HG02610 (cell line): ENCODE measurements around the gene ITGB5.

Experiments used
- ATAC-seq: cut with Tn5 transposase; IDR thresholded peaks from one replicate; pipeline ENCODE4 v1.9.1; 2021; ENCODE audit warnings: mild to moderate bottlenecking, moderate library complexity; ENCODE audit not compliant: unreplicated experiment

ITGB5 gene

GRCh38 chr3:124774327-124774718 is 112.8 kb downstream of the ITGB5 start:
- no peak for ATAC-seq

DNA sequence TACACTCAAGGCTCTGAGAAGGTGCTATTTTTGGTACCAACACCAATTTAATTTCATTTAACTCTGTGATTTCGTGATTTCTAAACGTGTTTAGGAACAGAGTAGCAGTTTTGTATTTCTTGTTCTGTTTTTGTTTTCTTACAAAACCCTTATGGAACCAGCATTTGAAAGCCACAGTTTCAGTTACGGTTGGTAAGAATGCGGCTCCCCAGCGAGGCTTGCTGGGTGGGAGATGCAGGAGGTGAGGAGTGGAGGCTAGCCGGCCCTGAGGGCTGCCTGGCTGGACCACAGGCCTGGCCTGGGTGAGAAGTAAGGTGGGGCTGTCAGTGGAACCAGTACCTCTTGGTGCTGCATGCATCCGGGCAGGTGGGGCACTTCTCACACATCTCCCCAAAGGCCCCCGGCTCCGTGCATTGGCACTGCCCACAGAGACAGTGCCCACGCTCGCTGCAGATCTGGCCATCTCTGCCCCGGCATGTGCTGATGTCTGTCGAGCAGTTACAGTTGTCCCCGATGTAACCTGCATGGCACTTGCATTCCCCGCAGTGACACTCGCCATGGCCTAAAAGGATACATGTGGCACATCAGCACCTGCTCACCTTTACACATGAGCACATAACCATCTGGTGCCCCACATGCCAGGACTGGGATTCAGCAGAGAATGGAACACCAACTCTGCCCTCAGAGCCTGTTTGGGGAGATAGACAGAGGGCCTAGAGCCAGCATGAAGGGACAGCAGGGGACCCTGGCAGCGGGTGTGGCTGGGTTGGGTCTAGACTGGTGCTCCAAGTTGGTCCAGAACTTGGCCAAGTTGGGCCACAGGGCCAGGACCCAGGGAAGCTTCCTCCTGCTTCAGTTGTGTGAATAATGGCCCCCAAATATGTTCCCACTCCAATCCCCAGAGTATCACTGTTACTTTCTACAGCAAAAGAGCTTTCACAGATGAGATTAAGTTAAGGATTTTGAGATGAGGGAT is 113.5 kb downstream of the ITGB5 start:
- no peak for ATAC-seq

GRCh38 chr3:124772081-124772831 is 114.9 kb downstream of the ITGB5 start:
- ATAC-seq, result no peak

DNA sequence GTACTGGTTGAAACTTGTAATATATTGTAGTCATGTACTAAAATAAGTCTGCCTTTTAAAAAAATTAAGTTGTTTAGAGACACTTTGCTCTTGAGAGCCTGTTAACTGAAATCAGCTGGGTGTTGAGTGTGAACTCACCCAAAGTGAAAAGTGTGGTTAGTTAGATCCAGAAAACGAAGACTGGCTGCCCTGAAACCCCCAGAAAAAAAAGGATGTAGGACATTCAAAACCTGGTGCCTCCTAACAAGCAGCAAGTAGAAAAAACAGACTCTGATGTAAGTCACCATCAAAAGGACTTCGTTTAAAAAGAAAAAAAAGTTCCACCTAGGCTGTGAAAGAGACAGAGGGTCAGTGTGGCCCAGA is 116.1 kb downstream of the ITGB5 start:
- ATAC-seq, result no peak

GRCh38 chr3:124770336-124771082 is 116.7 kb downstream of the ITGB5 start:
- no peak for ATAC-seq

DNA sequence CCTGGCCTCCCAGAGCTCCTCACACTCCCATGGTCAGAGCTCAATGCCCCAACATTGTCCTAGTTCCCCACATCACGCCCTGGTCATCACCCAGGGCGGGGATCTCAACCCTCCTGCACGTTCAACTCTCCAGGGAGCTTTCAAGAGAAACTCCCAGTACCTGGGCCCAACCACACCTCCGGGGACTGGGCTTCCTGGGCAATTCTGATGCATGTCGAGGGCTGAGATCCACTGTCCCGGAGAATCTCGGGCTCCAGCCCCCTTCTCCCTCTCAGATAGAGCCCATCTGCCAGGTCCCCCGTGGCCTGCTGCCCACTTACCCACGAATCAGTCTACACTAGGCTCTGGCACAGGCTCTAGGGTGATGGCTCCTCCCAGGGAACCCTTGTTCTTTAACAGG is 117.7 kb downstream of the ITGB5 start:
- ATAC-seq, result no peak

DNA sequence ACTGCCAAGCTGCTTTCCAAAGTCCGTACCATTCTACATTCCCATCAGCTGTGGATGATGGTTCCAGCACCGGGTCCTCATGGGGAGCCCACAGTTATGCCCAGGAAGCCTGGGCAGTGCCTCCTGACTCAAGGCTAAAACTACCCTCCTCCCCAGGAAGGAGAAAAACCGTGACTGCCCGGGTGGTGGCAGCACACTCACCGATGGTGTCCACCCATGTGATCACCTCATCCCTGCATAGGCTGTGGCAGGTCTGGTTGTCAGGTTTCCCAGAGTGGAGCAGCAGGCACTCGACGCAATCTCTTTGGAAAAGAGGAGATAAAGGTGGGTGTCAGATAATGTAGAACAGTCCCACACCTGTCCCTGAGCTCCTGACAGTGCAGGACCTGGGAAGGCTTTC is 118.4 kb downstream of the ITGB5 start:
- no peak for ATAC-seq

DNA sequence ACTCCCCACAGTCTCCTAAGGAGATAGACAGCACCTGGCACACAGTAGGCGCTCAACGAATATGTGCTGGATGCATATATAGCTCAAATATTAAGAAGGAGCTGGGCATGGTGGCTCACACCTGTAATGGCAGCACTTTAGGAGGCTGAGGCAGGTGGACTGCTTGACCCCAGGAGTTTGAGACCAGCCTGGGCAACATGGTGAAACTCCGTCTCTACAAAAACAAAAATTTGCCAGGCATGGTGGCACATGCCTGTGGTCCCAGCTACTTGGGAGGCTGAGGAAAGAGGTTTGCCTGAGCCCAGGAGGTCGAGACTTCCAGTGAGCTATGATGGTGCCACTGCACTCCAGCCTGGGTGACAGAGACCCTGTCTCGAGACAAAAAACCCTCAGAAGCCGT is 119.5 kb downstream of the ITGB5 start:
- ATAC-seq, result no peak

GRCh38 chr3:124767264-124767663 is 119.9 kb downstream of the ITGB5 start:
- no peak for ATAC-seq

- ATAC-seq, result no peak
These were observed 120.8 kb downstream of the ITGB5 start for GRCh38 chr3:124766113-124767095.

DNA sequence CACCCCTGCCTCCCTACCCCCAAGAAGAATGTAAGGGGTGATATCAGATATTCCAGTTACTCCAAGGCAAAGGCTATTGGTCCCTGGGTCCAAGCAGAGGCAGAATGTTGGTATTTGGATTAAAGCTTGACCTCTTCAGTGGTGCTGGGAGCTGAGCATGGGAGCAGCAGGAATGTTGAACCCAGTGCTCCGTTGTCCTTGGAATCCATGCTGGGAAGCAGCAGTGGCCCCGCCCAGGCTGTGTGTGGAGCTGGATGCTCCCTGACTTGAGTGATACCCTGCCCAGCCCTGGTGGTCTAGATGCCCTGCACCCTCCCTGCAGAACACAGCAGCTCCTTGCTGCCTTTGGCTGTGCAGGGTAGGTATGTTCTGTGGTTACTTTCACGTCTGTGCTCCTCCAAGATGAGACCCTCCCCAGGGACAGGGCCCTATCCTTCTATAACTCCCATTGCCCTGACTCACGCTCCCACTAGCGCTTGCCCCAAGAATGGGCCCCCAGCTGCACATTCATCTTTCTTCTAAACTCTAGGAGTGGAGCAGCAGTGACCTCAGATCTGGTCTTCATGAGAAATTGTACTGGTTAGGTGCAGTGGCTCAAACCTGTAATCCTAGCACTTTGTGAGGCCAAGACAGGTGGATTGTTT is 121.8 kb downstream of the ITGB5 start:
- ATAC-seq, result no peak

- no peak for ATAC-seq
These were observed 122.4 kb downstream of the ITGB5 start for GRCh38 chr3:124764746-124765145.

DNA sequence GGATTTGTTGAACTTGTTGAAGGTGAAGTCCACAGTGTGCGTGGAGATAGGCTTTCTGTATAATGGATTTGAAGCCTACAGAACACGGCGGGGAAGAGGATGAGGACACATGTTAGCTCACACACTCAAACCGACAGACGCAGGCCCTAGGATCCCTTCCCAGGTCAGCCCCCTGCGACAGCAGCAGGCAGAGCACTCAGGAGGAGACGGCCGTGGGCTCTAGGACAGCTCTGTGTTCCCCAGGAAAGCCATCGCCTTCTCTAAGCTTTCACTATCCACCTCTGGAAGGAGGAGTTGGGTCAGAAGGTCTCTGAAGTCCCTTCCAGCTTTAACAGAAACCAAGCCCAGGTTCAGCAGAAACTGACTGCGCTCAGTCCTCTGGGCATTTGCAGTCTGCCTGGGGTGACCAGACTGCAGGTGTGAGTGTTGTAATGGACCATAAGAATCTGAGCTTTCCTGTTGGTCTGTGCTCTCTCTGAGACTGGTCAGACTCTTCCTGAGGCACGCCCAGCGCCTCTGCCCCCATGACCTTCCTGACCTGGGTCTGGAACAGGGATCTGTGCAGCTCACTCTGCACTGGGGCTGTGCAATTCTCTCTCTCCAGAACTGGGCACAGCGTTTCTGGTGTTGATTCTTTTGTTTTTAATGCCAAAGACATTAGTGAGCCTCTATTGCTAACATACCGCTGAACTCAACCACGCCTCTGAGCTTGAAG is 123.4 kb downstream of the ITGB5 start:
- ATAC-seq, result no peak

DNA sequence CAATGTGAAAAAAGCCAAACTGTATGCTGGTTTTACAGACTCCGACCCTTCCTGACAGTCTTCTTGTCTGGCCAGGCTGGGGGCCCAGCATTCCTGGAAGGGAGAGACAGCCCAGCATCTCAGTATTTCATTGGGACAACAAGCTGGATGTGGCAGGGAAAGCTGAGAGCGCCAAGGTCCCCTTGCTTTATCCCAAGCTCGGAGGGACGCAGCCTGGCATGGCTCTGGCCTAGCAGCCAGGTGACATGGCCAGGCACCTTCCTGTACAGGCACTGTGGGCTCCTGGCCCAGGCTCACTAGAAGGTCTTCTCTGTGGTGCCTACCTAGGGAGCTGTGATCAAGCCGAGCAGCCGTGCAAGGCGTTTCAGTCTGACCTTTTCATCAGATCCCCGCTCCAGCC is 124.0 kb downstream of the ITGB5 start:
- no peak for ATAC-seq

GRCh38 chr3:124762661-124763011 is 124.5 kb downstream of the ITGB5 start:
- no peak for ATAC-seq

DNA sequence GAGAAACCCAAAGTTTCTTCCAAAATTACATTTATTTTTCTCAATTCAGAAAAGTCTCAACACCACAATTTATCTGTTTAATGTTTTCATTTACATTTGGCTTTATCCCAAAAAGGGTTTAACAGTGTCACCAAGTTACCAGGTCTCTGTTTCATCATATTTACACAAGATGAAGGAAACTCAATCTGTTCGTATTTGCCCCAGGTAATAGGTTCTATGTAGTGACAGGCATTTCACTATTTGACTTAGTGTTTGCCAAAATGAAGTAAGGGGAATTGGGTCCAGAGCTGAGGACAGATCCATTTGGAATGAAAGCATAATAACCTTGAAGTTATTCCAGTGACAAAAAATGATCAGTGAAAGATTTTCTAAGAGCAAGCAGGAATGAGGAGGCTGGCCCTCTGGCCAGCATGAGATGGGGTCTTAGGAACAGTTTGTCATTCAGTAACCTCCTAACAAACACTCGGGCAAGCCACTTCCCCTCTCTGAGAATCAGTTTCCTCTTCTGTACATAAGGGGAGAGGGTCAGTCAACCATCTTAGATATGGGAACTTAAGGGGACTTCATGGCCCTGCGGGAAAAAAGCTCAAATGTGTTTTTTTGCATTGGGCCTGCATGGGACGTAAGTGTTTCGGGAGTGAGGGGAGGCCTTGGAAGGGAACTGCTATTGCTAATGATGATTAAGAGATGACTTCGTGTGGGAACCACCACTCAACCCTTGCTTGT is 125.1 kb downstream of the ITGB5 start:
- ATAC-seq, result no peak

DNA sequence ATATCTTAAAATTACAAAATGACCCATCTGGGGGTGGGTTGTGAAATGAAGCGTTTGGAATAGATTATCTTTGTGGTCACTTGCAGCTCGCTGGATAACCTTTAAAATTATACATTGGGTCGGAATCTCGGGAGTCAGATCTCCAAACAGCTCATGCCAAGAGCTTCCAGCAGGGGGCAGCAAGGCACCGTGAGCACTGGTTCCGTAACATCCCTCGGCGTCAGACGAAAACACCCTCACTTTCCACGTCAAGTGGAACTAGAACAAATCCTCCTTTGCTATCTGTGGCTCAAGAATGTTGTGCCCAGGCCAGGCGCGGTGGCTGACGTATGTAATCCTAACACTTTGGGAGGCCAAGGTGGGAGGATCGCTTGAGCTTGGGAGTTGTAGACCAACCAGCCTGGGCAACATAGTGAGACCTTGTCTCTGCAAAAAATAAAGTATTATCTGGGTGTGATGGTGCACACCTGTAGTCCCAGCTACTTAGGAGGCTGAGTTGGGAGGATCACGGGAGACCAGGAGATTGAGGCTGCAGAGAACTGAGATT is 125.8 kb downstream of the ITGB5 start:
- ATAC-seq, result no peak

- no peak for ATAC-seq
These were observed 126.6 kb downstream of the ITGB5 start for GRCh38 chr3:124760601-124761000.
